Medulla oblongata (tissue), 1 donor: ENCODE measurements around the gene SECISBP2L.
A peak's percentile ranks its signal among the peaks of the same experiment; 100 is the strongest.

Experiments used
- DNase-seq: peaks from one replicate; pipeline ENCODE4 v3.0.0-alpha.2; 2015; ENCODE audit errors: extremely low spot score

Gene SECISBP2L

DNA sequence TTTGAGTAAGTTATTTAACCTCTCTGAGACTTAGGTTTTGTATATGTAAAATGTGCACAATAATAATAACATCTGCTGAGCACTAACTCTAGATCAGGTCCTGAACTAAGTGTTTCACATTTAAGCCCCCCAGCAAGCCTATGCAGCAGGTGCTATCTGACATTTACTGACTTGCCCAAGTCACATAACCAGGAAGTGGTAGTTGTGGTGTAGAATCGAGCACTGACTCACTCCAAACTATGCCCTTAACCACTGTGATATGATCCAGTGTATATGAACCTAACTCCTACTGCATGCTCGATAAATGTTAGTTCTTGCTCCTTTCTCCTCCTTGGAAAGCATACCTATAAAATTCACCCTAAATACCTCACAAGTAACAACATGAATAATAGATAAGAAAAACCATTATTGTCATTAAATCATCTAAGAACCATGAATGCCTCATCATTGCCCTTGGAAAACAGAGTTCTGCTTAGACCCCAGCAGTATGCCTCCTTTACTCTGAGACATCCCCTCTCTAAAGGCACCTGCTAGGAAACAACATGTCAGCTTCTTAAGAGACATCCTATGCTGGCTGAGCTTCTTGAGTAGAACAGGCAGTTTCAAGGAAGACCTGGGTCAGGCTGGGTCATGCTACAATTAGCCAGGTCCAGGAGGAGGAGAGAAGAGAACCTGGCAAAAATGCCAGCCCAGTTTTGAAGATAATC lies 79.5 kb downstream of the SECISBP2L start:
- DNase-seq, result no peak

DNA sequence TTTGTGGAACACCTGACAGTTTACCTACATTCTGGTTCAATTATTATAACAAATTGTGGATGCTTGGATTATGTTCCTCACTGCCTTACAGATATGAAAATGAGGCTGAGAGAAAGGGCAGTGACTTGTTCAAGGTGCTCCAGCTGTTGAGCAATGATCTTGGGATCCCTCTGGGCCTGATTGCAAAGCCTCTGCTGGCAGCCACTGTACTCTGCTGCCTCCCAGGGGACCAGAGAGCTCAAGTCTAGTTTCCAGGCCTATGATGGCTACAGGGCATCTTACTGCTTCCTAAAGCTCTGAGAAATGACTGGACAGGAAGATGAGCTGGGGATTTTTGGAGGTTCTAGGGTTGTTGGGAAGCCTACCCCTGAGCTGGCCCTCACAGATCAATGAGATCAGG lies 80.3 kb downstream of the SECISBP2L start:
- no peak for DNase-seq

DNA sequence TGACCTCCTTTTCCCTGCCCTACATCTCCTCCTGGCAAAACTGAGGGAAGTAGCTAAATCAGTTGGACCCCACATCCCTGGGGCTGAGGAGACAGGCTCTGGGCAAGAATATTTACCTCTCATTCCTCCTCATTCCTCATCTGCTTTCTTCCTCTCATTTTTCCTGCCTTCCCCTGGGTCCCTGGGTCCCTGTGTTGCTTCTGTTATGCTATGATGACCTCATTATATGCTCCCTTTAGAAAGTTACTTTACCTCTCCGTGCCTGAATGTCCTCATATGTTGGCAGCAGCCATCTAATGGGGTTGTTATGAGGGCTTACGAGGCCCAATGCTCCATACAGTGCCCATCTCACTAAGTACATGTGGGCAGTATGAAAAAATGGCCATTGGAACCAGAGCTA lies 81.3 kb downstream of the SECISBP2L start:
- no peak for DNase-seq

DNA sequence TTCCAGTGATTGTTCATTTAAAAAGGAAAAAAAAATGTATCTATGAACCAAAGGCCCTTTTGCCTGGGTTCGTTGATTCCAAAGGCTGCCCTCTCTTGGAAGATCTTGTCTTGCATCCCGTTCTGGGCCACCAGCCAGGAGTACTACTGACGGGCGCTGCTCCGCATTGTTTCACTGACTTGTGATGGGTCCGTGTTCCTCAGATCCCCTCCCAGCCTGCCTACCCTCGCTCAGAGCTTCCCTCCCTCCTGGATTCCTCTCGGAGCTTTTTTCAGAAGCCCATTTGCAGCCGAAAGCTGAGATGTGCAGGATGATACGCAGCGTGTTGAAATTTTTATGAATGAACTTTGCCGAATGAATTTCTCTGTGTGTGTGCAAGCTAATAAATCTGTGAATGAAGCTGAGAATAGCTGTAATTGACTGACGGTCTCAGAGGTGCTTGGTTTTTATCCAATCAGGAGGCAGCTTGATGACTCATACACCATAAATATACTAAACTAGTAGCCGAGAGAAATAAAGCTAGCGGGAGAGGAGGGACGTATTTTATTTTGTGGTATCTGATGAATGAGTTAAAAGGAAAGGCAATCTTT lies 82.6 kb downstream of the SECISBP2L start, which contains the start of gene SHC4:
SHC4 (minus strand) TSS at position 396 of the 590 bp plus-strand sequence. CDS start 904 bp downstream, outside the sequence.
- DNase-seq, result peak; percentile 84

DNA sequence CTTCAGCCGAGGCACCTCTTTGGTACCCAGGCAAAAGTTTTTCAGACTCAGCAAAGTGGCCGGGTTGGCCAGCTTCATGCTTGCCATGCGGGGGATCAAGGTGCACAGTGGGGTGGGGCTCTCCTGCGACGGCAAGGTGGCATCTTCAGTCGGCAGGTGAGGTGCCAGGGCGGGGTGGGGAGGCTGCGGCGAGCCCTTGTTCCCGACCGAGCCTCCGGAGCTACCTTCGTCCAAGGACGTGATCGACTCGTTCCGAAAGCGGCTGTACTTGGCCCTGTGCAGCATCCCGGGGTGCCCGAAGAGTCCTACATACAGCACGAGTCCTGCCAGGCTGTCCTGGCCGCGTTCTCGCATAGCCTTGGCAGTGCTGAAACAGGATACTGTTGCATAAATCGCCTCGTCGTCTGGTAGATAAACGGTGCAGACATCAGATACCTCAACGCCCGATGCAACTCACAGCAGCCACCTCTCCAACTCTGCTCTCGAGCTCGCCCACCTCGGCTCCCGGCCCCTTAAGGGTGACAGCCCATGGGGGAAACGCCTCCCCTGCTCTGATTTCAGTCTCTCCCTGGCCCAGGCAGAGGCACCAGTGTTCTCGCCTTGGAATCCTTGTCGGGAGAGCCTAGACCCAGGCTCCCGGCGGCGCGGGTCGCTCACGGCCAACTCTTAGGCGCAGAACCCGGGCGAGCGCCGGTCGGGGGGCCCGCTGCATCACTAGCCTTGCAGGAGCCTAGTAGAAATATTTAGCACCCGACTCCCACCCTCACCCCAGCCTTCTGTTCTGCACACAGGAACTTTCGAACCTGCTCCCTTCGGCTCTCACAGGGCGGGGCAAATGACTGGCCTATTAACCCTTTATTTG lies 83.4 kb downstream of the SECISBP2L start:
- no peak for DNase-seq

DNA sequence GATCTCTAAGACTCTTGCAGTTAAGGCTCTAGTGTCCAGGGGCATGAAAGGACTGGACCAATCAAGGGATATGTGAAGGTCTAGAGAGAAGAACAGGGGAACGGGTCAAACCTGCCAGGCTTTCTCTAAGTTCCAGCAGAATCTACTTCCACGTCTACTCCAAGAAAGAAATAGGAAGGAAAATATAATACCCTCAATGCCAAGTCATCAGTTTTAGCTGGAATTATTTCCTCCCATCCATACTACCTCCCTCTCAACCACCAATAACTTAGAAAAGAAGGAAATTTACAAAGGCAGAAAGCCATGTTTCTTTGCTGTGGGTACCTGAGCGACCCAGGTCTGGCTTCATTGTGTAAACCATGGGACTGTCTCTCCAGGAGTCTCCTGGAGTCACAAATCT lies 90.3 kb downstream of the SECISBP2L start:
- DNase-seq, result no peak

DNA sequence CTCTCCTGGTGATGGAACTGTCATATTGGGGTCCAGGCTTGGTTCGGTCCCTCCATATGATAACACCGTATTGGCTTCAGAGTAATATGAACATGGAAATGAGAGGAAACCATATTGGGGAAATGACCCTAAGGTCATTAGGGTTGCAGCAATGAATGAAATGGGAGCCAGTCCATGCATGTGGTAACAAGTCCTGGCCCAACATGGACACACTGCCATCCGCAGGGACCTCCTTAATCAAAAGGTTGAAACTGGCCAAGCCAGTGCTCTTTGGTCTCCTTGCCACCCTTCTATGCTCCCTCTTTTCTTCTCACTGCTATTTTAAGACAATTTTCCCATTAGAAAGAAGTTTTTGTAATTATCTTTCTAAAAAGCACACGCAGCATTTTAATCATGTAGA lies 90.9 kb downstream of the SECISBP2L start:
- DNase-seq, result no peak

DNA sequence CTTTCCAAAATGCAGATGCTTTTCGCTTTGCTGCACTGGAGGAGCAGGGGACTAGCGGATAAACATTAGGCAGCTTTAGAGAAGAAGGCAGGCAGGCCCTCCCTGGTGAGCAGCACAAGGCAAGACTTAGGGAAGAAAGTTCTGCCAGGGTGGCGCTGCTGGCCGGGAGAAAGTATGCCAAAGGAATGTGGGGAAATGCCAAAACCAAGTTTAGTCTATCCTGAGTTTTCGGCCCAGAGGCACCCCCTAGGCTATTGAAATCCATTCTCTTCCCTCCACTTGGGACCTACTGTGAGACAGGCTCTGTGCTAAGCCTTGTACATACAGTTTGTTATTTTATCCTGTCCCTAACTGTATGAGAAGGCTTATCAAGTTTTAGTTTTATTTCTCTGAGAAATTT lies 91.7 kb downstream of the SECISBP2L start:
- DNase-seq, result no peak

DNA sequence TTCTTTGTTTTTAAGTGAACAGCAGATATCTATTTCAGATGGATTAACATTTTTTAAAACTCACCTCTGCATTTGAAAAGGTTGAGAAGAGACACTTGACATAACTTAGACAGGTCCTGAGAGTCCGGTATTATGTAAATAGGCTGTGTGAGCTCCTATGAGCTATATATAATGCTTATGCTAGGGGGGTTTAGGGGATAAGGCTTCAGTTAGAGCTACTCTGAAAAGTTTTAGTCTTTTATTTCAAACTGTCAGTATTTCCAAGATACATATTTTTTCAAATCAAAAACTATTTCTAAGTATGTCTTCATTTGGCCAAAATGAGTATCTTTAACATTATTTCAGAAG lies 99.4 kb downstream of the SECISBP2L start:
- no peak for DNase-seq

DNA sequence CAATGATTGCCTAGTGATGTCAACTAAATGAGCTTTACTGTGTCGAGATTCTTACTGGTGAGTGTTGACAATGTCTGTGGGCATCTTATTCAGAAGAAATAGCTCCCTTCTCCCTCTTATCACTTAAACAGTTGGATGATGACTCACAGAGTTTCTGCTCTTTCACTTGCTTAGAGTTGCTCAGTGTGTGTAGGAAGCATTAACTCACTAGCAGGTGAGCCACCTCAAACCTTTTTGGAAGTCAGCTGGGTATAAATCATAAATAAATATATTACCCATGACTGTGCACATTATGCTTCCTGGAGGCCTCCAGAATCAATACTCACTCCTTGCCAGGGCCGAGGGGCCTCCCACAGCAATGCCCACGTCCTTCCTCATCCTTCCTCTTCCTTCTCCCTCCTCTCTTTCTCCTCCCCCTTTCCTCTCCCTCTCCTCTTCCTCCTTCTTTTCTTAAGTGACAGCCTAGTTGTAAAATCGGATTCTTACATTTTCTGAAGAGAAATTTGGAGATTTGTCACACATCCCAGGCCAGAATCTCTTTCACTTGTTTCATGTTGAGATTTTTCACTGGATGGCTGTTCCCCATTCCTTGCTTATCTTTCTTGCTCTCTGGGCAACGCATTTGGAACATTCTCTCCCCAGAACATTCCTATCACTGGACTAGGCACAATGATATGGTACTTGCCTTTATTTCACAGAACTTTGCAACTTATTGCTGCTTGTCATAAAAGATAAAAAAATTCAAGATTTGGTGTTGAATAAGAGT lies 100.0 kb downstream of the SECISBP2L start:
- DNase-seq, result no peak

DNA sequence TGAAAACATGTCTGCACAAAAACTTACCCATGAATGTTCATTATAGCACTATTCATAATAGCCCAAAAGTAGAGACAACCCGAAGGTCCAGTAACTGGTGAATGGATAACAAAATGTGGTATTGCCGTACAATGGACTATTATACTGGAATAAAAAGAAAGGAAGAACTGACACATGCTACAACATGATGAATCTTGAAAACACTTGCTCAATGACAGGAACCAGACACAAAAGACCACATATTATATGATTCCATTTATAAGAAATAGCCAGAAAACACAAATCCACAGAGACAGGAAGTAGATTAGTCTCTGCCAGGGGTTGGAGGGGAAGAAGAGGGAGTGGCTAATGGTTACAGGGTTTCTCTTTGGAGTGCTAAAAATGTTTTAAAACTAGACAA lies 100.9 kb downstream of the SECISBP2L start:
- DNase-seq, result no peak

DNA sequence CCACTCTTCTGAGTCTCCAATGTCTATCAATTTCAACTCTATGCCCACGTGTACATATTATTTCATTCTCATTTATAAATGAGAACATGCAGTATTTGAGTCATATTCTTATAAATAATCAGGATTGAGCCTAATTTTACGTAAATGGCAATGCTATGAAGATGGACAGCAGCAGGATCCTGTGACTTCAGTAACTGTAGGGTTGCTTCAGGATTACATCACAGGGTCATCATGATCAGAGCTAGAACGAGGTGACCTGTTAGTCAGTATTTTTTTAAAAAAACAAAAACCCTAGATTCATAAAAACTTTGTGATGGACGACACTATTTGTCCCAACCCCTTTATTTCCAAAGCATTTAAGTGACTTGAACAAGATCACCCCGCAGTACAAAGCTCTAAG lies 104.3 kb downstream of the SECISBP2L start:
- DNase-seq, result no peak

DNA sequence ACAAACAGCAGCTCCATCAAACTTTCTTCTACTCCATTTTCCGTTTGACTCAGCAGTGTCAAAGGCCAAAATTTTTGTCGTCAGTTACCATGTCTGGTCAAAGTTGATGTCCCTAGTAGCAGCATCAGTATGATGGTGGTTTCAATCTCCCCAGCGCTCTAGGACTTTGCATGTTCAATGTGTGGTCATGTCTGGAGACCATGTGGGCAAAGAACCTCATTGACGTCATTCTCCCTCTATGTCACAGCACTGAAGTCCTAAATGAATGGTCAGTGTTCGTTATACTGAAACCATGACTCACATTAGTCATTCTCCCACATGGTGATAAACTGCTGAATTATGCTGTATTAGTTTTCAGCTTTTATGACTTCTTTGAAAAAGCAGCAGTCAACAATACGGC lies 105.7 kb downstream of the SECISBP2L start:
- no peak for DNase-seq

DNA sequence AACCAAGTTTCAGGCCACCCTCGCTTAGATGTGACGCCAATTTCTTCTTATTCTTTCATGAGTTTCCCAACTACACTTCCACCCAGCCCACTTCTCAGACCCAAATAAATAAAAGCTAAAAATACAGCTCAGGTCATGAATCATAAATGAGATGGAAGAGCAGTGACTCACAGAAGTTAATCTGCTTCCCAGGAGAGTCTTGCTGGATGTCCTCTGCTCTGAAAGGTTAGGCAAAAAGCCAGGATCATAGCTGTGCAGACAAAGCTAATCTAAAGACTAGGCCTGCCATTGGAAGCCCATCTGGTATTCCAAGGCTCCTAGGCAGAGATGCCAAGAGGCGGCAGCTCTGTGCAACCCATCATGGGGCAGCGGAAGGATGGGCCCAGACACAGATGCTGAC lies 106.6 kb downstream of the SECISBP2L start:
- DNase-seq, result no peak
